ENCODE results near the gene ARHGAP31.
"Not testable (repeated sequence)": the region's sequence is repeated elsewhere in the genome, so short reads cannot be mapped to it uniquely, and the experiment has no call there.

The ARHGAP31 gene

GRCh38 chr3:119346076-119346496 lies 51.9 kb downstream of the ARHGAP31 start:
- Mint-ChIP-seq H3K27ac (no peak overlapping the region), H3K4me1 (peaks cover 38% of the 10 kb centered on the region), H3K9me3 (no peaks in the 10 kb centered on the region), H3K27me3 (no peaks in the 10 kb centered on the region), H3K36me3 (peaks cover 6% of the 10 kb centered on the region), H3K4me3 (no peak overlapping the region)
- ATAC-seq: no peak

GRCh38 chr3:119347036-119347435 lies 52.9 kb downstream of the ARHGAP31 start:
- Mint-ChIP-seq H3K4me3 (no peak overlapping the region), H3K9me3 (no peaks in the 10 kb centered on the region), H3K27ac (no peak overlapping the region), H3K36me3 (peaks cover 6% of the 10 kb centered on the region), H3K27me3 (no peaks in the 10 kb centered on the region), H3K4me1 (peaks cover 44% of the 10 kb centered on the region)
- ATAC-seq: no peak

- Mint-ChIP-seq H3K4me3 (no peak overlapping the region), H3K27ac (no peak overlapping the region), H3K27me3 (no peaks in the 10 kb centered on the region), H3K36me3 (peaks cover 6% of the 10 kb centered on the region), H3K9me3 (no peaks in the 10 kb centered on the region), H3K4me1 (peaks cover 42% of the 10 kb centered on the region)
- ATAC-seq: no peak
These were observed 55.3 kb downstream of the ARHGAP31 start for GRCh38 chr3:119349354-119350041.

- Mint-ChIP-seq H3K36me3 (peaks cover 6% of the 10 kb centered on the region), H3K27ac (no peak overlapping the region), H3K9me3 (no peaks in the 10 kb centered on the region), H3K4me1 (peaks cover 42% of the 10 kb centered on the region), H3K4me3 (no peak overlapping the region), H3K27me3 (no peaks in the 10 kb centered on the region)
- no peak for ATAC-seq
These were observed 55.9 kb downstream of the ARHGAP31 start for GRCh38 chr3:119350114-119350513.

- Mint-ChIP-seq H3K27ac (peak overlapping the region; percentile 9), H3K4me3 (no peak overlapping the region), H3K9me3 (no peaks in the 10 kb centered on the region), H3K27me3 (no peaks in the 10 kb centered on the region), H3K4me1 (peaks cover 42% of the 10 kb centered on the region), H3K36me3 (no peaks in the 10 kb centered on the region)
- ATAC-seq: no peak
These were observed 57.4 kb downstream of the ARHGAP31 start for GRCh38 chr3:119351581-119351980.

- ATAC-seq: peak; percentile 98
- Mint-ChIP-seq H3K36me3 (no peaks in the 10 kb centered on the region), H3K27ac (peak overlapping the region; percentile 8), H3K9me3 (no peaks in the 10 kb centered on the region), H3K4me3 (peak overlapping the region; percentile 8), H3K27me3 (no peaks in the 10 kb centered on the region), H3K4me1 (peaks cover 47% of the 10 kb centered on the region)
These were observed 57.9 kb downstream of the ARHGAP31 start for GRCh38 chr3:119352034-119352609.

GRCh38 chr3:119352863-119353527 lies 58.8 kb downstream of the ARHGAP31 start:
- H3K27ac Mint-ChIP-seq: peak overlapping the region; percentile 8
- no peaks in the 10 kb centered on the region for H3K36me3 Mint-ChIP-seq
- no peak for ATAC-seq
- peaks cover 49% of the 10 kb centered on the region for H3K4me1 Mint-ChIP-seq
- no peak overlapping the region for H3K4me3 Mint-ChIP-seq
- H3K27me3 Mint-ChIP-seq: no peaks in the 10 kb centered on the region
- no peaks in the 10 kb centered on the region for H3K9me3 Mint-ChIP-seq

- not testable (repeated sequence) for H3K27ac Mint-ChIP-seq, H3K27me3 Mint-ChIP-seq, H3K4me3 Mint-ChIP-seq, ATAC-seq, H3K9me3 Mint-ChIP-seq, H3K36me3 Mint-ChIP-seq
- H3K4me1 Mint-ChIP-seq: peaks cover 49% of the 10 kb centered on the region
These were observed 61.4 kb downstream of the ARHGAP31 start for GRCh38 chr3:119355608-119356007.

- no peak overlapping the region for H3K27ac Mint-ChIP-seq
- H3K9me3 Mint-ChIP-seq: no peaks in the 10 kb centered on the region
- no peaks in the 10 kb centered on the region for H3K36me3 Mint-ChIP-seq
- ATAC-seq: no peak
- peaks cover 38% of the 10 kb centered on the region for H3K4me1 Mint-ChIP-seq
- H3K4me3 Mint-ChIP-seq: no peak overlapping the region
- no peaks in the 10 kb centered on the region for H3K27me3 Mint-ChIP-seq
These were observed 62.5 kb downstream of the ARHGAP31 start for GRCh38 chr3:119356646-119357045.

- Mint-ChIP-seq H3K4me3 (peak overlapping the region; percentile 1), H3K27me3 (no peaks in the 10 kb centered on the region), H3K36me3 (no peaks in the 10 kb centered on the region), H3K9me3 (no peaks in the 10 kb centered on the region), H3K27ac (no peak overlapping the region), H3K4me1 (peaks cover 33% of the 10 kb centered on the region)
- no peak for ATAC-seq
These were observed 63.0 kb downstream of the ARHGAP31 start for GRCh38 chr3:119357190-119357589.

- H3K4me3 Mint-ChIP-seq: peak overlapping the region; percentile 30
- ATAC-seq: peak; percentile 68
- H3K27ac Mint-ChIP-seq: peak overlapping the region; percentile 41
- H3K36me3 Mint-ChIP-seq: no peaks in the 10 kb centered on the region
- peaks cover 20% of the 10 kb centered on the region for H3K4me1 Mint-ChIP-seq
- no peaks in the 10 kb centered on the region for H3K27me3 Mint-ChIP-seq
- H3K9me3 Mint-ChIP-seq: no peaks in the 10 kb centered on the region
These were observed 65.5 kb downstream of the ARHGAP31 start for GRCh38 chr3:119359476-119360326.

GRCh38 chr3:119360736-119361462 lies 66.7 kb downstream of the ARHGAP31 start:
- no peak overlapping the region for H3K27ac Mint-ChIP-seq
- no peaks in the 10 kb centered on the region for H3K27me3 Mint-ChIP-seq
- H3K4me3 Mint-ChIP-seq: no peak overlapping the region
- peaks cover 20% of the 10 kb centered on the region for H3K4me1 Mint-ChIP-seq
- no peaks in the 10 kb centered on the region for H3K36me3 Mint-ChIP-seq
- no peak for ATAC-seq
- no peaks in the 10 kb centered on the region for H3K9me3 Mint-ChIP-seq

GRCh38 chr3:119362010-119362409 lies 67.8 kb downstream of the ARHGAP31 start:
- no peak overlapping the region for H3K4me3 Mint-ChIP-seq
- peaks cover 17% of the 10 kb centered on the region for H3K4me1 Mint-ChIP-seq
- no peaks in the 10 kb centered on the region for H3K36me3 Mint-ChIP-seq
- no peak for ATAC-seq
- no peaks in the 10 kb centered on the region for H3K27me3 Mint-ChIP-seq
- H3K9me3 Mint-ChIP-seq: no peaks in the 10 kb centered on the region
- H3K27ac Mint-ChIP-seq: no peak overlapping the region

GRCh38 chr3:119362940-119363725 lies 69.0 kb downstream of the ARHGAP31 start:
- Mint-ChIP-seq H3K4me3 (no peak overlapping the region), H3K27me3 (no peaks in the 10 kb centered on the region), H3K4me1 (peaks cover 13% of the 10 kb centered on the region), H3K27ac (no peak overlapping the region), H3K36me3 (peaks cover 3% of the 10 kb centered on the region), H3K9me3 (no peaks in the 10 kb centered on the region)
- no peak for ATAC-seq
